SH-SY5Y (cell line): ENCODE data around the gene GZF1.

Source experiments
- GATA2 ChIP-seq: IDR thresholded peaks from 2 replicates; pipeline ENCODE4 v1.6.1; 2011; ENCODE audit warnings: mild to moderate bottlenecking, low read depth, low read length
- GATA3 ChIP-seq: IDR thresholded peaks from 2 replicates; pipeline ENCODE4 v1.6.1; 2011; ENCODE audit warnings: low read depth, mild to moderate bottlenecking, low read length, moderate library complexity

GRCh38 chr20:23390091-23390774, 28.3 kb downstream of the GZF1 start:
- TF ChIP-seq GATA3 (no peak), GATA2 (no peak)
